Measurements from ENCODE around the gene ARVCF.

The ARVCF gene

GRCh38 chr22:19972652-19973550 is 43.7 kb downstream of the ARVCF start:
- DNase-seq (ENCODE audit: low read depth), result no peak

GRCh38 chr22:19972251-19972650 is 44.4 kb downstream of the ARVCF start:
- no peak for DNase-seq (ENCODE audit: low read depth)

- DNase-seq (ENCODE audit: low read depth), result no peak
Measured at GRCh38 chr22:19971276-19972124, 45.1 kb downstream of the ARVCF start.

DNA sequence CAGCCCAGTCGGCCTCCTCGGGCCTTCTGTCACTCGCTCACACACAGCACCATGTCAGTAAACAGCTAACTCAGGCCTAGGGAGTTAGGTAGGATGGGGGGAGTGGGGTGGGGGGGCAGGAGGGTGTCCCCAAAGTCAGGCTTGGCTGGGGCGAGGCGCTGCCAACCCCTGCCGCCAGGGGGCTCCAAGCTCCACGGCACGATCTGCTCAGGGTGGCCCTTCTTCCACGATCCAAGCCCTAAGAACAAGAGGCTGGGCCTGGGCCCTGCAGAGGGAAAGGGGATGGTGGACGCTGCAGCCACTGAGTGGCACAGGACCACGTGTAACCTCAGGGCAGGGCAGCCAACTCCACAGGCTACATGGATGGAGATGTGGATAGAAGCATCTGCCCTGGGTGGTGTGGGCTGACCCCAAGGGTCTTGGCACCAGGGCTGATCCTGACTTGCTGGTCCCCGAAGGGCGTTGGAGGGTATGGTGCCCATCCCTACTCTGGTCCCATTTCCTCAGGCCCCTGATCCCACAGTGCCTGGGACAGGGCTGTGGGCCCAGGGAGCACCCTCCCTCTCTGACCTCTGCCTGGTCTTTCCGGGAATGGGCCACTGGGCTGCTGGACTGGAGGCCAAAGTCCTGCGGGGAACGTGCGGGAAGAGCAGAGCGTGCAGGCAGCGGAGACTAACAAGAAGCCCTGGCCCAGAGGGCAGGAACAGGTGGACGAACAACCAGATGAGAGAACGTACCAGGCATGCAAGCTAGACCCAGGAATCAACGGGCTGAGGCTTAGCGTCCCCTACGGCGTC is 45.9 kb downstream of the ARVCF start:
- no peak for DNase-seq (ENCODE audit: low read depth)

DNA sequence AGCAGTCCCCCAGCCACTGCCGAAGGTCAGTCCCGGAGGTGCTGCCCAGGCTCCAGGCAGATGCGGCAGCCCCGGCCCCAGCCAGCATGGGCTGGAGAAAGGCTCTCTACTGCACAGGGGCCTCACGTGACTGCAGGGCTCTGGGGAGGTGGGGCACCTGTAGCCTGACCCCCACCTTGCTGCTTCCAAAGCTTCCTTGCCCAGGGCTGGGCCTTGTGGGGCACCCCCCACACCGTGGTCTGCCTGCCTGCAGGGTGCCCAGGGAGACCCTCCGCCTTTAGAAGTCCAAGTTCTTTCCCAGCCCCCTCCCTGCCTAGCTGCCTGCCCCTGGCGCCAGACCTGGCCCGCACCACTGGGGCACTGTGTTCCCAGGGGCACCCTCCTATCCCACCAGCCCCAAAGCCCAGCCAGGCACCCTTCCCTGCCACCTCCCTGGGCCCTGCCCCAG is 46.6 kb downstream of the ARVCF start:
- DNase-seq (ENCODE audit: low read depth), result no peak

GRCh38 chr22:19969141-19969928 is 47.3 kb downstream of the ARVCF start:
- no peak for DNase-seq (ENCODE audit: low read depth)

DNA sequence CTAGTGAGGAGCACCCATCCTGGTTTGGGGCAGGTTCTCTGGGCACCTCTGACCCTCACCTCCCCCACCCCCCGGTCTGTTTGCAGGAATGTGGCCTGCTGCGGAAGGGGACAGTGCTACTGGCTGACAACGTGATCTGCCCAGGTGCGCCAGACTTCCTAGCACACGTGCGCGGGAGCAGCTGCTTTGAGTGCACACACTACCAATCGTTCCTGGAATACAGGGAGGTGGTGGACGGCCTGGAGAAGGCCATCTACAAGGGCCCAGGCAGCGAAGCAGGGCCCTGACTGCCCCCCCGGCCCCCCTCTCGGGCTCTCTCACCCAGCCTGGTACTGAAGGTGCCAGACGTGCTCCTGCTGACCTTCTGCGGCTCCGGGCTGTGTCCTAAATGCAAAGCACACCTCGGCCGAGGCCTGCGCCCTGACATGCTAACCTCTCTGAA is 48.2 kb downstream of the ARVCF start:
- DNase-seq (ENCODE audit: low read depth), result no peak

- DNase-seq (ENCODE audit: low read depth), result no peak
Measured at GRCh38 chr22:19967850-19968449, 48.7 kb downstream of the ARVCF start.

- no peak for DNase-seq (ENCODE audit: low read depth)
Measured at GRCh38 chr22:19966908-19967750, 49.5 kb downstream of the ARVCF start.

DNA sequence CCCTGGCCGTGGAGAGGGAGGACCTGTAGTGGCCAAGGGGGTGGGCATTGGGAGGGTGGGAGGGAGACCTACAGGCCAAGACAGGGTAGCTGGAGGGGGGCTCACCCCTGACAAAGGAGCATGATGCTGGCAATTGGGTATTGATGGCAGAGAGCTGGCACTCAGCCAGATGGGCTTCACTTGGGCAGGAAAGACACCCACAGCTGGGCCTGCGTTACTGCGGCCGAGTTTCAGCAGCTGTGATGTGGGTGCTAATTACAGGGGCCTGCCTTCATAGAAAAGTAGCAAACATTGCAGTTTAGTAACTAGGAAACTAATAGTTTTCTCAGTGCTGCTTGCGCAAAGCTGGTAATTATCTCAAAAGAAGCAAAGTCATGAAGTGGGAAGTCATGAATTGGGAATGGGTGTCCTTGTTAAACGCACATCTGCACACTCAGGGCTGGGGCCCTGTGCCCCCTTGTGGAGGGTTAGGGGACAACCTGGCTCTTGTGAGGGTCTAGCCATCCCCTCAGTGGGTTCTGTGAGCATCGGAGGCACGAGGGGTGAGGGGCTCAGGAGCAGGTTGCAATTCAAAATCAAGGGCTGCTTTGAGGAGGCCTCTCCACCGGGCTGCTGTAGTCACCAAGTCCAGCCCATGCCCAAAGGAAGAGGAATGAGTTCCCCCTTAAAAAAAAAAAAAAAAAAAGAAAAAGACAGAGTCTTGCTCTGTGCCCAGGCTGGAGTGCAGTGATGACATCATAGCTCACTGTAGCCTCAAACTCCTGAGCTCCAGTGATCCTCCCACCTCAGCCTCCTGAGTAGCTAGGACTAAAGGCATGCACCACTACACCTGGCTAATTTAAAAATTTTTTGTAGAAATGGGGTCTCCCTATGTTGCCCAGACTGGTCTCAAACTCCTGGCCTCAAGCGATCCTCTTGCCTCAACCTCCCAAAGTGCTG is 50.6 kb downstream of the ARVCF start:
- no peak for DNase-seq (ENCODE audit: low read depth)

DNA sequence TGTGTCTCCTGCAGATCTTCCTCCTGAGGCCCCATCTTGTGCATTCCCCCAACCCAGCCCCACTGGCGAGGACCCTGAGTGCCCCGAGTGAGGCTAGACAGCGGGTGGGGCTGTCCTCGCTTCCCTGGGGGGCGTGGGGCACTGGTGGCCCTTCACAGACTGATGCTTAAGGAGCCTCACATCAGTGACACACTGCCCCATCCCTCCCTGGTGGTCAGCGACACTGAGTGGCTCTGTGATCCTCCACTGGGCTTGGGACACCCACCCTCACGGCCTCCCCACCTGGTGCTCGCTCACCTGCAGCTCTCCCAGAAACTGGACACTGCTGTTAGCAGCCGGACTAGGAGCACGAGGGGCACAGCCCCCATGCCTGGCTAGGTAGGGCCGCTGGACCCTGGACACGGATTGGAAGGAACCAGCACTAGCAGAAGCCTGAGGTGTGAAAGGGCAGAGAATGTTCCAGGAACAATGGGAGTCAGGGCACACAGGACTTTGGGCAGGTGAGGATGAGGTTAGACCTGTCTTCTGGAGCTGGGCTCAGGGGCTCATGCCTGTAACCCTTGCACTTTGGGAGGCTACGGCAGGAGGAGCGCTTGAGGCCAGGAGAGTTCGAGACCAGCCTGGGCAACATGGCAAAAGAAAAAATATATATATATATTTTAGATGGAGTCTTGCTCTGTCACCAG is 51.8 kb downstream of the ARVCF start:
- DNase-seq (ENCODE audit: low read depth), result no peak

DNA sequence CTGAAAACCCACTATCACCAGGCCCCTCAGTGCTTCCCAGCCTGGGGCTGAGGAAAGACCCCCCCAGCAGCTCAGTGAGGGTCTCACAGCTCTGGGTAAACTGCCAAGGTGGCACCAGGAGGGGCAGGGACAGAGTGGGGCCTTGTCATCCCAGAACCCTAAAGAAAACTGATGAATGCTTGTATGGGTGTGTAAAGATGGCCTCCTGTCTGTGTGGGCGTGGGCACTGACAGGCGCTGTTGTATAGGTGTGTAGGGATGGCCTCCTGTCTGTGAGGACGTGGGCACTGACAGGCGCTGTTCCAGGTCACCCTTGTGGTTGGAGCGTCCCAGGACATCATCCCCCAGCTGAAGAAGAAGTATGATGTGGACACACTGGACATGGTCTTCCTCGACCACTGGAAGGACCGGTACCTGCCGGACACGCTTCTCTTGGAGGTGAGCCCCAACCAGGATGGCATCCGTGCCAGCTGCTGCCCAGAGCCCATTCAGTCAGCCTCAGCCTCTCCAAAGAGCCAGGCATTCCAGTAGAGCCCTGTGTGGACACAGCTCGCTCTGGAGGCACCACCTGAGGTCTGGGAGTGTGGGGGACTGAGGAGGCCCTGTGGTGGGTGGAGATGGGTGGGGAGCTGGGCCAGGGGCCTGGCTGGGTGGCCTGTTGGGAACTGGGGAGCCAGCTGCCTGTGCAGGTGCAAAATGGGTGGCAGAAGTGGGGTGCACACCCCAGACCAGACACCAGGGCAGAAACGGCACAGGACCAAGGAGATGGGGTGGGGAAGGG is 52.6 kb downstream of the ARVCF start:
- no peak for DNase-seq (ENCODE audit: low read depth)

DNA sequence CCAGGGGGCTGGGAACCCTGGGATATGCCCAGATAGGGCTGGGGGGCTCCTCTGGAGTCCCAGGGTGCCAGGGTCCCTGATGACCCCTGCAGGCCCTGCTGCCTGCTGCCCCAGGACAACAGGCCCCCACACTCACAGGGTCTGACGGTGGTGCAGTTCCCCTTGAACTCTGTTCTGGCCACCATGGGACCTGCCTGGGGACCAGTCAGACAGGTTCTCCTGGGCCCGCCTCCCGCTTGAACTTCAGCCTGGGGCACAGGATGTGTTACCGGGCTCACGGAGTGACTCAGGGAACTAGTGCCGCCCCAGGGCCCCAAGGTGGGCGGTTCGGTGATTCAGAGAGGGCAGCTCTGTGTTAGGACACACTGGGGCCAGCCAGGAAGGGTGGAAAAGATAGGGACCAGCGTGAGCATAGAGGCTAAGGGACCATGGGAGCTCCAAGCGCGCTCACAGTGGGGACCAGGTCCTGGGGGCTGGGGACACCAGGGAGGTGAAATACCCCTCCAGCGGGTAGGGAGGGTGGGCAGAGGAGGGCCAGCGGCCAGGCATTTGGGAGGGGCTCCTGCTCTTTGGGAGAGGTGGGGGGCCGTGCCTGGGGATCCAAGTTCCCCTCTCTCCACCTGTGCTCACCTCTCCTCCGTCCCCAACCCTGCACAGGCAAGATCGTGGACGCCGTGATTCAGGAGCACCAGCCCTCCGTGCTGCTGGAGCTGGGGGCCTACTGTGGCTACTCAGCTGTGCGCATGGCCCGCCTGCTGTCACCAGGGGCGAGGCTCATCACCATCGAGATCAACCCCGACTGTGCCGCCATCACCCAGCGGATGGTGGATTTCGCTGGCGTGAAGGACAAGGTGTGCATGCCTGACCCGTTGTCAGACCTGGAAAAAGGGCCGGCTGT is 53.5 kb downstream of the ARVCF start:
- DNase-seq (ENCODE audit: low read depth), result no peak

- no peak for DNase-seq (ENCODE audit: low read depth)
Measured at GRCh38 chr22:19962246-19962908, 54.2 kb downstream of the ARVCF start.

GRCh38 chr22:19961868-19962245 is 54.8 kb downstream of the ARVCF start:
- DNase-seq (ENCODE audit: low read depth), result no peak

DNA sequence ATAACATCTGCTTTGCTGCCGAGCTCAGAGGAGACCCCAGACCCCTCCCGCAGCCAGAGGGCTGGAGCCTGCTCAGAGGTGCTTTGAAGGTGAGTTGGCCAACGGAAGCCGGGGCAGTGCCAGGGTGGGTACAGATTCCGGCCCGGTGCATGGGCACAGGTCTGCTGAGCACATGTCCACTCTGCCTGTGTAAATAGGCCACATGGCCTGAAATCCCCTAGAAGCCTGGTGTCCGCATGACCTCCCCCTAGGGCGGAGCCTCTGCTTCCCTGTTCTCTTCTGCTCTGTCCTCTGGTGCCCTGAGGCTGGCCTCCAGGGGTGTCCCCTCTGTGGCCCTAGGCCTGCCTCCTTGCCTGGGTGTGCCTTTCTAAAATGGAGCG is 55.4 kb downstream of the ARVCF start:
- no peak for DNase-seq (ENCODE audit: low read depth)
